T-helper 2 cell treated with Interferon-gamma antibody and Interleukin-4, amounts not matched to agents 100 ng/mL and 5 ng/mL, for 36 hours (primary cell): ENCODE data around the gene RPN1. TPM values are rescaled to one million over a fixed set of nuclear protein-coding genes. Genes with fewer than 3 reads are reported as not detected.
"Not testable (repeated sequence)": the region's sequence is repeated elsewhere in the genome, so short reads cannot be mapped to it uniquely, and the experiment has no call there.

Experiments used
- intact Hi-C: fragments of 100-400 bp; cut with micrococcal nuclease; formaldehyde crosslinking; loops from one replicate; pipeline ENCODE4 v1.15.1; 2023
- total RNA-seq: library from RNA; stranded (reverse); gene quantifications from 2 replicates; pipeline ENCODE4 v1.2.3, GENCODE V29; 2022

RPN1 gene
- total RNA-seq, 1 donor from 2014 or later, result 216 TPM

GRCh38 chr3:128613083-128613829 lies 37.4 kb downstream of the RPN1 start:
- intact Hi-C loops, result no loop called here

GRCh38 chr3:128610451-128611070 lies 40.1 kb downstream of the RPN1 start:
- intact Hi-C loops, result no loop called here

- intact Hi-C loops, result loop anchor here (5.0 to 10.0 kb wide), 2 partner anchors 112 to 514 kb away; no protein-coding TSS in a partner anchor
Observed at GRCh38 chr3:128609294-128609693, 41.3 kb downstream of the RPN1 start.

- intact Hi-C loops, result loop anchor here (1.0 to 10.0 kb wide), 3 partner anchors 110 to 513 kb away; no protein-coding TSS in a partner anchor
Observed at GRCh38 chr3:128607710-128608048, 42.9 kb downstream of the RPN1 start.

- intact Hi-C loops, result loop anchor here (5.0 to 10.0 kb wide), 2 partner anchors 109 to 511 kb away; no protein-coding TSS in a partner anchor
Observed at GRCh38 chr3:128606094-128606493, 44.5 kb downstream of the RPN1 start.

- intact Hi-C loops, result loop anchor here (5.0 to 10.0 kb wide), 2 partner anchors 108 to 511 kb away; no protein-coding TSS in a partner anchor
Observed at GRCh38 chr3:128605091-128606046, 45.2 kb downstream of the RPN1 start.

GRCh38 chr3:128603811-128604775 lies 46.5 kb downstream of the RPN1 start:
- intact Hi-C loops, result loop anchor here (10.0 kb wide), 1 partner anchor 509 kb away; no protein-coding TSS in a partner anchor

GRCh38 chr3:128603313-128603712 lies 47.3 kb downstream of the RPN1 start:
- intact Hi-C loops, result loop anchor here (10.0 kb wide), 1 partner anchor 509 kb away; no protein-coding TSS in a partner anchor

- intact Hi-C loops, result no loop called here
Observed at GRCh38 chr3:128598884-128599664, 51.5 kb downstream of the RPN1 start.

GRCh38 chr3:128597900-128598299 lies 52.7 kb downstream of the RPN1 start:
- intact Hi-C loops, result no loop called here

GRCh38 chr3:128592864-128593263 lies 57.8 kb downstream of the RPN1 start:
- intact Hi-C loops, result no loop called here

GRCh38 chr3:128591738-128592426 lies 58.7 kb downstream of the RPN1 start:
- intact Hi-C loops, result no loop called here

- intact Hi-C loops, result no loop called here
Observed at GRCh38 chr3:128590948-128591347, 59.7 kb downstream of the RPN1 start.

GRCh38 chr3:128589985-128590384 lies 60.6 kb downstream of the RPN1 start:
- intact Hi-C loops, result not testable (repeated sequence)

GRCh38 chr3:128588147-128588546 lies 62.5 kb downstream of the RPN1 start:
- intact Hi-C loops, result no loop called here

- intact Hi-C loops, result no loop called here
Observed at GRCh38 chr3:128587391-128587790, 63.2 kb downstream of the RPN1 start.

- intact Hi-C loops, result not testable (repeated sequence)
Observed at GRCh38 chr3:128586932-128587331, 63.7 kb downstream of the RPN1 start.

- intact Hi-C loops, result not testable (repeated sequence)
Observed at GRCh38 chr3:128586391-128586790, 64.2 kb downstream of the RPN1 start.

- intact Hi-C loops, result no loop called here
Observed at GRCh38 chr3:128585974-128586373, 64.6 kb downstream of the RPN1 start.
